ENCODE results near the gene PRRT1B.

GRCh38 chr9:131603199-131603598 lies 57.9 kb downstream of the PRRT1B start:
- TF ChIP-seq CTCF (IDR thresholded peaks at IDR 0.05) (no peak), ATF6 (CRISPR knock-in tag; IDR thresholded peaks at IDR 0.05) (no peak), MLX (CRISPR knock-in tag; IDR thresholded peaks at IDR 0.05) (no peak), KAT7 (CRISPR knock-in tag; IDR thresholded peaks at IDR 0.05; ENCODE audit: borderline replicate concordance) (no peak), ZNF219 (CRISPR knock-in tag; IDR thresholded peaks at IDR 0.05; ENCODE audit: borderline replicate concordance) (no peak), HMGA2 (CRISPR knock-in tag; IDR thresholded peaks at IDR 0.05) (no peak), CREM (CRISPR knock-in tag; IDR thresholded peaks at IDR 0.05) (no peak), SMAD3 (CRISPR knock-in tag; IDR thresholded peaks at IDR 0.05; ENCODE audit: borderline replicate concordance) (no peak)
- TF ChIP-seq, protein P1, sequence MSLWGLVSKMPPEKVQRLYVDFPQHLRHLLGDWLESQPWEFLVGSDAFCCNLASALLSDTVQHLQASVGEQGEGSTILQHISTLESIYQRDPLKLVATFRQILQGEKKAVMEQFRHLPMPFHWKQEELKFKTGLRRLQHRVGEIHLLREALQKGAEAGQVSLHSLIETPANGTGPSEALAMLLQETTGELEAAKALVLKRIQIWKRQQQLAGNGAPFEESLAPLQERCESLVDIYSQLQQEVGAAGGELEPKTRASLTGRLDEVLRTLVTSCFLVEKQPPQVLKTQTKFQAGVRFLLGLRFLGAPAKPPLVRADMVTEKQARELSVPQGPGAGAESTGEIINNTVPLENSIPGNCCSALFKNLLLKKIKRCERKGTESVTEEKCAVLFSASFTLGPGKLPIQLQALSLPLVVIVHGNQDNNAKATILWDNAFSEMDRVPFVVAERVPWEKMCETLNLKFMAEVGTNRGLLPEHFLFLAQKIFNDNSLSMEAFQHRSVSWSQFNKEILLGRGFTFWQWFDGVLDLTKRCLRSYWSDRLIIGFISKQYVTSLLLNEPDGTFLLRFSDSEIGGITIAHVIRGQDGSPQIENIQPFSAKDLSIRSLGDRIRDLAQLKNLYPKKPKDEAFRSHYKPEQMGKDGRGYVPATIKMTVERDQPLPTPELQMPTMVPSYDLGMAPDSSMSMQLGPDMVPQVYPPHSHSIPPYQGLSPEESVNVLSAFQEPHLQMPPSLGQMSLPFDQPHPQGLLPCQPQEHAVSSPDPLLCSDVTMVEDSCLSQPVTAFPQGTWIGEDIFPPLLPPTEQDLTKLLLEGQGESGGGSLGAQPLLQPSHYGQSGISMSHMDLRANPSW (CRISPR knock-in tag; conservative IDR thresholded peaks at IDR 0.05; ENCODE audit: low read depth), result no peak
- TF ChIP-seq, protein P2, sequence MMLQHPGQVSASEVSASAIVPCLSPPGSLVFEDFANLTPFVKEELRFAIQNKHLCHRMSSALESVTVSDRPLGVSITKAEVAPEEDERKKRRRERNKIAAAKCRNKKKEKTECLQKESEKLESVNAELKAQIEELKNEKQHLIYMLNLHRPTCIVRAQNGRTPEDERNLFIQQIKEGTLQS (CRISPR knock-in tag; conservative IDR thresholded peaks at IDR 0.05), result no peak
- TF ChIP-seq, protein P3, sequence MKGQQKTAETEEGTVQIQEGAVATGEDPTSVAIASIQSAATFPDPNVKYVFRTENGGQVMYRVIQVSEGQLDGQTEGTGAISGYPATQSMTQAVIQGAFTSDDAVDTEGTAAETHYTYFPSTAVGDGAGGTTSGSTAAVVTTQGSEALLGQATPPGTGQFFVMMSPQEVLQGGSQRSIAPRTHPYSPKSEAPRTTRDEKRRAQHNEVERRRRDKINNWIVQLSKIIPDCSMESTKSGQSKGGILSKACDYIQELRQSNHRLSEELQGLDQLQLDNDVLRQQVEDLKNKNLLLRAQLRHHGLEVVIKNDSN (CRISPR knock-in tag; IDR thresholded peaks at IDR 0.05), result no peak
